Muscle of arm (tissue), 12 donors: ENCODE data around the gene TRABD. TPM values are rescaled to one million over a fixed set of nuclear protein-coding genes. Genes with fewer than 3 reads are reported as not detected.

Experiments
- DNase-seq: peaks from one replicate; pipeline ENCODE4 v3.0.0-alpha.2; 2013
- polyA plus RNA-seq, 12 donors: library from polyadenylated mRNA; unstranded; fragments of 120-200 nt; gene quantifications; one replicate each; pipeline ENCODE4 v1.2.1, GENCODE V29; 2013; ENCODE audit not compliant: insufficient read length in 12 of 12

The TRABD gene
- polyA plus RNA-seq, 12 donors: 13.4 to 21.8 (median 15.0) TPM; not detected in 1

DNA sequence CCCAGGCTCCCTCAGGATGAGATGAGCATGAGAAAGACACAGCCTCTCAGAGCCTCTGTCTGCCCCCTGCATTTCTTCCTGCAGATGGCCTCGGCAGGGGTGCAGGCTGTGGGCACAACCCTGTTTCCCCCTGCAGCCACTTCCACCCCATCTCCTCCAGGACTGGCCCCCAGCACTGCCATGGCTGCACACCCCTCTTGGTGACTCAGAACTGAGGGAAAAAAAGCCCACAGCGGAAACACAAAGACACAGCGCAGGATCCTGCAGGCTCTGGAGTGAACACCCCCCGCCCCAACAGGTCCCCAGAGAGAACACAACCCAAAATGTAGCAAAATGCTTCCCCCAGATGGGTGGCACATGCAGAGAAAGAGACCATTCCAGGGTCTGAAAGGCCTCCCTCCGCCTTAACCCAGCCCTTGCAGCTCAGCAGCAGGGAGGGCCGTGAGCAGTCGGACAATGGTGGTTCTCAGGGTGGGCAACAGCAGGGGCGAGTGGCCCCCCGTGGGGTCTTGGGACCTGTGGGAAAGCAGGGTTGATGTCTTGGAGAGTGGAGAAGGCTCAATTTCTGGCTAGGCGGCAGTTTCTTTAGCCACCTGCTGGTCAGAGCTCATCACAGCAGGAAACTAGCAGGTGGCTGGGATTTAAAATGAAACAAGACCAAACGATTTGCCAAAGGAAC is 51.2 kb downstream of the TRABD start:
- no peak for DNase-seq

DNA sequence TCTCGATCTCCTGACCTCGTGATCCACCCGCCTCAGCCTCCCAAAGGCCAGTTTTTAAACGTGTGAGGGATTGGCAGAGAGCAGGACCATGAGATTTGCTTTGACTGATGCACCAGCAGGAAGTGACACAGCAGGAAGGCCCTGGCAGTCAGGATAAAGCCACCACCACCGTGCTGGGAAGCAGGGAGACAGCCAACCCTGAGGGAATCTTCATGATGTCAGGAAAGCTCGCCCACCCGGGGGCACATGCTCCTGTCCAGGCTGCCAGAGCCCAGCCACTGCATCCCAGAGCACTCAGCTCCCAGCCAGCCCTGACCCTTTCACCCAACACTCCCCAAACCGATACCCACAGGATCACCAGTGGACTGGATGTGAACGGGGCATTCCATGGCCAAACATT is 53.0 kb downstream of the TRABD start:
- DNase-seq: no peak

DNA sequence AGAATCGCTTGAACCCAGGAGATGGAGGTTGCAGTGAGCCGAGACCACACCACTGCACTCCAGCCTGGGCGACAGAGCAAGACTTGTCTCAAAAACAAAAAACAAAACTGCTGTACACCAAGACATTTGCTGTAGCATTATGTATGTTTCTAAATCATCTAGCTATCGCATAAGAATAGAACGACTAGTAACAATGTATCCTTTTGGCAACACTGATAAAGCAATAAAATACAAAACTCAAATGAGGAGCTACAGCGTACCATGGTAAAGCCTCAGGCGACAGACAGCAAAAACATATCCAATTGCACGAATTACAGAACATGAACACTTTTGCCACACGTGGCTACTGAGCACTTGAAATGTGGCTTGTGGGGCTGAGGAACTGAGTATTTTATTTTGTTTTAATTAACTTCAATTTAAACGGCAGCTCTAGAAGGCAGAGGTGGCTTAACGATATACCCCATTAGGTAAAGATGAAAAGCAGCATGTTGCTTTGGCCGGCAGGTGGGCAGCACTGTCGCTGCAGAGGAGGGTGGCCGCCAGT is 56.8 kb downstream of the TRABD start:
- DNase-seq: no peak

DNA sequence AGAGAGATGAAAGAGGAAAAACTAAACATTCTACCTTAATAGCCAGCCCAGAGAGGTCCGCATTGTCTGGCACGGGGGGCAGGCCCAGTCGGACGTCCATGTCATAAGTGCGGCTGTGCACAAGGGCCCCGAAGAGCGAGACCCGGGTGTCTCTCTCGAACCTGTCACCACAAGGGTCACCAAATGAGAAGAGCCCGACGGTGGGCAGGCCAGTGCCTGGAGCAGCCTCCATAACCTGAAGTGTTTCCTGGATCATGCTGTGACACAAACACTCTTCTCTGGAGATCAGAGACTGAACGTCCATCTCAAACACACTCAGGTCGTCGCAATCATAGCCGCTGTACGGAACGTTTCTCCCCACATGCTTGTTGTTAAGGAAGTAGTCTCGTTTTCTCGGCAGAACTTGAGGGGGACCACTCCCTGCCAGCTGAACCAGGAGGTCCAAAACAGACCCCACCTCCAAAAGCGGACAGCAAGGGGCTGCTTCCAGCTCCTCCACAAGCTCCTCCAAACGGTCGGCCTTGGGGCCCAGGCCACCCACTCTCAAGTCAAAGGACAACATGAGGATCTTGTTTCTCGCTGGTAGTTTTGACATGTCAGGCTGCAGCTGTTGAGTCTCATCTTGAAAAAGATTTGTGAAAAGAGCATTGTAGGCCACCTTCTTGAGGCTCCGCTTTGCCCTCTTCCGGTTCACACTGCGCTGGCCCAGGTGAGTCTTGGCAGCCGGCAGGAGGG is 58.1 kb downstream of the TRABD start:
- no peak for DNase-seq

GRCh38 chr22:50244420-50245213 is 58.9 kb downstream of the TRABD start, which contains the start of gene TUBGCP6:
TUBGCP6 (minus strand) TSS chr22:50245023; CDS start chr22:50244459, 564 bp downstream.
- peak; percentile 93 for DNase-seq

- DNase-seq: no peak
These were observed 59.7 kb downstream of the TRABD start for GRCh38 chr22:50245214-50246072.

- no peak for DNase-seq
These were observed 60.8 kb downstream of the TRABD start for GRCh38 chr22:50246242-50247175.

DNA sequence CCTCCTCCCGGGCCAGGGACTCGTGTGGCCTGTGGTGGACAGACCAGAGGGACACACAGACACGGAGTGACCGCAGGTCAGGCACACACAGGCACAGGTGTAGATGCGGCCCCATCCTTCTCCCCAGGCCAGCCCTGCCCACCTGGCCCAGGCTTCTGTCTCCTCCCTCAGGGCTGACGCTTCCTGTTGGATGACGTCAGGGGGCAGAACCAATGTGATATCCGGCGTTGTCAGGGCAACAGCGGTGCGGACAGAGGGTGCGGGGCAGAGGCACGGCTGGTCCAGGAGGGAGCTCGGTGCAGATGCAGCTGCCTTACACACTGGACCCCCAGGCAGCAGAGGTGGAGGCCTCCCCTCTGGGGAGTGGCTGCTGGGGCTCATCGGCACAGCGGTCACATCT is 62.0 kb downstream of the TRABD start:
- no peak for DNase-seq

GRCh38 chr22:50248196-50249081 is 62.7 kb downstream of the TRABD start:
- no peak for DNase-seq

Other genes starting within 250 kb of the TRABD start
- 10 to 100 TPM in 8 of 12 donors, 1 to 10 TPM in 3, not detected in 1; 9.0 to 28.2 (median 11.3) TPM for gene PIM3, start 225.1 kb upstream of the TRABD start, polyA plus RNA-seq
- gene IL17REL, start 173.1 kb upstream of the TRABD start, polyA plus RNA-seq: under 1 TPM in 3 of 12 donors, not detected in 9; 0.07 to 0.92 (median 0.10) TPM
- gene TTLL8, start 127.6 kb upstream of the TRABD start, polyA plus RNA-seq: not detected
- gene MLC1, start 100.5 kb upstream of the TRABD start, polyA plus RNA-seq: 1 to 10 TPM in 4 of 12 donors, under 1 TPM in 6, not detected in 2; 0.59 to 3.3 (median 0.93) TPM
- gene MOV10L1, start 95.9 kb upstream of the TRABD start, polyA plus RNA-seq: under 1 TPM in 9 of 12 donors, not detected in 3; 0.10 to 0.73 (median 0.49) TPM
- gene PANX2, start 15.2 kb upstream of the TRABD start, polyA plus RNA-seq: under 1 TPM in 7 of 12 donors, not detected in 5; 0.05 to 0.43 (median 0.16) TPM
- gene SELENOO, start 15.1 kb downstream of the TRABD start, polyA plus RNA-seq: 10 to 100 TPM in 7 of 12 donors, 1 to 10 TPM in 4, not detected in 1; 7.9 to 18.4 (median 10.6) TPM
- 10 to 100 TPM in 11 of 12 donors, not detected in 1; 18.2 to 36.0 (median 28.9) TPM for gene TUBGCP6, start 59.1 kb downstream of the TRABD start, polyA plus RNA-seq
- 10 to 100 TPM in 11 of 12 donors, not detected in 1; 10.6 to 40.6 (median 13.2) TPM for gene HDAC10, start 65.4 kb downstream of the TRABD start, polyA plus RNA-seq
- 100 to 1,000 TPM in 1 of 12 donors, 10 to 100 TPM in 10, 1 to 10 TPM in 1; 9.0 to 156 (median 18.0) TPM for gene MAPK12, start 75.8 kb downstream of the TRABD start, polyA plus RNA-seq
- gene MAPK11, start 84.5 kb downstream of the TRABD start, polyA plus RNA-seq: 1 to 10 TPM in 11 of 12 donors, not detected in 1; 4.4 to 7.4 (median 5.5) TPM
- gene PLXNB2, start 121.7 kb downstream of the TRABD start, polyA plus RNA-seq: 100 to 1,000 TPM in 3 of 12 donors, 10 to 100 TPM in 8, not detected in 1; 67.3 to 124 (median 74.3) TPM
- gene DENND6B, start 141.1 kb downstream of the TRABD start, polyA plus RNA-seq: 10 to 100 TPM in 1 of 12 donors, 1 to 10 TPM in 9, not detected in 2; 4.0 to 11.9 (median 4.4) TPM
- gene PPP6R2, start 157.4 kb downstream of the TRABD start, polyA plus RNA-seq: 10 to 100 TPM in 11 of 12 donors, not detected in 1; 23.5 to 43.1 (median 30.7) TPM